ENCODE measurements around the gene CDC42BPA.

- no peak for TF ChIP-seq CTCF (IDR thresholded peaks at IDR 0.05)
- no peak for TF ChIP-seq ZFX (IDR thresholded peaks at IDR 0.05; ENCODE audit: borderline replicate concordance)
Measured at GRCh38 chr1:226980565-226981385, 337.5 kb downstream of the CDC42BPA start.

Measured in 22Rv1 (cell line).